Keratinocyte (primary cell): ENCODE results near the gene AASS. TPM values are rescaled to one million over a fixed set of nuclear protein-coding genes. Genes with fewer than 3 reads are reported as not detected.

ENCODE experiments used
- DNase-seq: peaks from one replicate; pipeline ENCODE4 v3.0.0-alpha.2; 2011; ENCODE audit warnings: low read depth, missing footprints, low spot score
- FAIRE-seq: peaks from 2 replicates; lab custom pipeline; 2011; peaks lifted over from hg19 to GRCh38; lab: Jason Lieb, UNC
- H2AFZ ChIP-seq: 2 replicates; pipeline ENCODE4 v1.6.0; 2012; ENCODE audit warnings: low read length, control low read depth, inconsistent platforms; ENCODE audit not compliant: control insufficient read depth
- H3K27ac ChIP-seq: 2 replicates; pipeline ENCODE4 v1.5.1; 2011; ENCODE audit warnings: low read length; ENCODE audit not compliant: control insufficient read depth, insufficient read depth
- H3K27me3 ChIP-seq: 3 replicates; pipeline ENCODE4 v1.6.0; 2011; ENCODE audit warnings: low read length; ENCODE audit not compliant: control insufficient read depth, insufficient read depth; ENCODE audit errors: extremely low read depth
- H3K36me3 ChIP-seq, 2 experiments: 2 replicates in 1 of 2; 3 replicates in 1 of 2; pipeline ENCODE4 v1.5.1; 2011; ENCODE audit warnings: low read length in 2 of 2, mild to moderate bottlenecking in 1 of 2; ENCODE audit not compliant: control insufficient read depth in 2 of 2, insufficient read depth in 2 of 2; ENCODE audit errors: extremely low read depth in 1 of 2
- H3K4me1 ChIP-seq: 3 replicates; pipeline ENCODE4 v1.5.1; 2011; ENCODE audit warnings: low read length; ENCODE audit not compliant: control insufficient read depth, insufficient read depth; ENCODE audit errors: extremely low read depth
- H3K4me2 ChIP-seq: 3 replicates; pipeline ENCODE4 v1.6.0; 2011; ENCODE audit warnings: low read depth, low read length; ENCODE audit not compliant: control insufficient read depth, insufficient read depth; ENCODE audit errors: extremely low read depth
- H3K4me3 ChIP-seq, 3 experiments: fragments of 200-600 bp in 1 of 3; sonication (generic) in 1 of 3; 2 replicates in 2 of 3; 3 replicates in 1 of 3; pipeline ENCODE4 v1.5.1; 2011 to 2016; ENCODE audit warnings: low read length in 3 of 3, mild to moderate bottlenecking in 3 of 3, control low read depth in 2 of 3, inconsistent platforms in 1 of 3, low read depth in 1 of 3, mixed read lengths in 1 of 3, mixed run types in 1 of 3, moderate library complexity in 1 of 3; ENCODE audit not compliant: control insufficient read depth in 2 of 3, insufficient read depth in 2 of 3; ENCODE audit errors: extremely low read depth in 1 of 3
- H3K79me2 ChIP-seq: 2 replicates; pipeline ENCODE4 v1.6.0; 2012; ENCODE audit warnings: low read length; ENCODE audit not compliant: control insufficient read depth, insufficient read depth
- H3K9ac ChIP-seq: 3 replicates; pipeline ENCODE4 v1.6.0; 2011; ENCODE audit warnings: low read length; ENCODE audit not compliant: control insufficient read depth, insufficient read depth; ENCODE audit errors: extremely low read depth
- H3K9me1 ChIP-seq: 3 replicates; pipeline ENCODE4 v1.6.0; 2011; ENCODE audit warnings: low read length; ENCODE audit not compliant: control insufficient read depth, insufficient read depth; ENCODE audit errors: extremely low read depth
- H3K9me3 ChIP-seq: 2 replicates; pipeline ENCODE4 v1.5.1; 2012; ENCODE audit warnings: low read depth, low read length; ENCODE audit not compliant: control insufficient read depth
- H4K20me1 ChIP-seq: 3 replicates; pipeline ENCODE4 v1.6.0; 2011; ENCODE audit warnings: low read length; ENCODE audit not compliant: control insufficient read depth, insufficient read depth; ENCODE audit errors: extremely low read depth
- EZH2 ChIP-seq: IDR thresholded peaks from one replicate; pipeline ENCODE4 v1.6.1; 2012; ENCODE audit warnings: inconsistent platforms, mild to moderate bottlenecking, low read length, moderate library complexity
- dilution Hi-C: fragments of 300-500 bp; cut with MboI; formaldehyde crosslinking; loops from one replicate; pipeline ENCODE4 v1.7.0; 2020; ENCODE audit warnings: low sequenced_read_pairs; ENCODE audit not compliant: extremely low pct_ligation_motif_present
- polyA plus RNA-seq, 5 experiments: library from polyadenylated mRNA; depleted of rRNA in 3 of 5; stranded (reverse) in 3 of 5; stranded (forward) in 1 of 5; unstranded in 1 of 5; fragments of >200 nt; gene quantifications; 1 replicate in 1 of 5; 2 replicates in 3 of 5; 3 replicates in 1 of 5; pipeline versions ENCODE4 v1.2.1 to v1.2.3, GENCODE V29; 2011 to 2012; ENCODE audit warnings: missing spikeins in 2 of 5, low read depth in 1 of 5, low replicate concordance in 1 of 5
- TF ChIP-seq, protein P1 (sequence below), 3 experiments: IDR thresholded peaks in 1 of 3; conservative IDR thresholded peaks in 1 of 3; optimal IDR thresholded peaks in 1 of 3; 2 replicates in 2 of 3; 3 replicates in 1 of 3; pipeline versions ENCODE3 to v1.5.1; 2011; ENCODE audit warnings: low read length in 3 of 3, mild to moderate bottlenecking in 3 of 3, moderate library complexity in 2 of 3, control low read depth in 1 of 3, inconsistent platforms in 1 of 3; ENCODE audit not compliant: insufficient read depth in 2 of 3; ENCODE audit errors: extremely low read depth in 1 of 3

Gene AASS
- polyA plus RNA-seq, 1 donor (not counting 4 experiments of a cell fraction or from before 2014, with no cell fraction given) = 10.3 TPM

DNA sequence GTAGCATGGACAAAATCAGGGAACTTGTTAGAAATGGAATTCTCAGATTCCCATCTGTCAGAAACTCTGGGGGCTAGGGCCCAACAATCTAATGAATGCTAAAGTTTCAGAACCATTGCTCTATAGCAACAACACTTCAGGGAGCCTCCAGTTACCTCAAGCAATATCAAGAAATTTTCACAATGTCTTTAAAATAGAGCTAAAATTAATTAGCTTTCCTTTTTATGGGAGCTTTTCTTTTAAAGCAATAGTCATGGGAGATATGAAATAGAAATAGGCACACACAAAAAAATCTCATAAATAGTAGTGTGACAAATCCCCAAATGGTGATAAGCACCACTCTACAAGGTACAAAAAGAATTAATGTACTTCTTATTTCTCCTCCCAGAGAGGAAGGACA, 80.9 kb downstream of the AASS start:
- TF ChIP-seq, protein P1, sequence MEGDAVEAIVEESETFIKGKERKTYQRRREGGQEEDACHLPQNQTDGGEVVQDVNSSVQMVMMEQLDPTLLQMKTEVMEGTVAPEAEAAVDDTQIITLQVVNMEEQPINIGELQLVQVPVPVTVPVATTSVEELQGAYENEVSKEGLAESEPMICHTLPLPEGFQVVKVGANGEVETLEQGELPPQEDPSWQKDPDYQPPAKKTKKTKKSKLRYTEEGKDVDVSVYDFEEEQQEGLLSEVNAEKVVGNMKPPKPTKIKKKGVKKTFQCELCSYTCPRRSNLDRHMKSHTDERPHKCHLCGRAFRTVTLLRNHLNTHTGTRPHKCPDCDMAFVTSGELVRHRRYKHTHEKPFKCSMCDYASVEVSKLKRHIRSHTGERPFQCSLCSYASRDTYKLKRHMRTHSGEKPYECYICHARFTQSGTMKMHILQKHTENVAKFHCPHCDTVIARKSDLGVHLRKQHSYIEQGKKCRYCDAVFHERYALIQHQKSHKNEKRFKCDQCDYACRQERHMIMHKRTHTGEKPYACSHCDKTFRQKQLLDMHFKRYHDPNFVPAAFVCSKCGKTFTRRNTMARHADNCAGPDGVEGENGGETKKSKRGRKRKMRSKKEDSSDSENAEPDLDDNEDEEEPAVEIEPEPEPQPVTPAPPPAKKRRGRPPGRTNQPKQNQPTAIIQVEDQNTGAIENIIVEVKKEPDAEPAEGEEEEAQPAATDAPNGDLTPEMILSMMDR (optimal IDR thresholded peaks at IDR 0.05 in 1 of 3, IDR thresholded peaks at IDR 0.05 in 1 of 3, conservative IDR thresholded peaks at IDR 0.05 in 1 of 3; ENCODE audit: extremely low read depth in 1 of 3, insufficient read depth in 2 of 3, low read length in 3 of 3) = no peak
- TF ChIP-seq EZH2 = no peak
- H3K9ac ChIP-seq = no peak overlapping the region
- no peaks in the 10 kb centered on the region for H3K27me3 ChIP-seq
- FAIRE-seq (no peak), DNase-seq (no peak)
- H3K4me1 ChIP-seq = no peaks in the 10 kb centered on the region
- H3K9me3 ChIP-seq = no peaks in the 10 kb centered on the region
- H3K79me2 ChIP-seq = no peaks in the 10 kb centered on the region
- no peak overlapping the region for H3K4me2 ChIP-seq
- dilution Hi-C loops = no loop called here
- peaks cover 0 to 6% of the 10 kb centered on the region in 2 experiments for H3K36me3 ChIP-seq
- no peak overlapping the region for H3K4me3 ChIP-seq
- no peak overlapping the region for H2AFZ ChIP-seq
- no peak overlapping the region for H3K27ac ChIP-seq
- no peaks in the 10 kb centered on the region for H4K20me1 ChIP-seq
- H3K9me1 ChIP-seq = no peaks in the 10 kb centered on the region

DNA sequence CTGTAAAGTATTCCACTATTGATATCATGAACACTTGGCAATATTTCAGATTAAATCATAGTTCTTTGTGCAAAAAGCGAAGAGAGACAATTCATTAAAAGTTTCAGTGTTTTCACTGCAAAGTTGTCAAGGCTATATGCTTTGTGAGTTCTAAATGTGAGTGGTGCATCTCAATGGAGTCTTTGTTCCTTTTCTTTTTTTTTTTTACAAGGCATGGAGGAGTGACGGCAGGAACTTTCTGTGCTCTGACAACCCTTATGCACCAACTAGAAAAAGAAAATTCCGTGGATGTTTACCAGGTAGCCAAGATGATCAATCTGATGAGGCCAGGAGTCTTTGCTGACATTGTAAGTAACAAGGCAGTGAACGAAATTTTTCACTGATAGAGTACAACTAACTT, 84.5 kb downstream of the AASS start:
- DNase-seq = no peak
- Histone ChIP-seq H3K27ac (no peak overlapping the region), H3K9ac (no peak overlapping the region), H3K4me2 (no peak overlapping the region), H2AFZ (no peak overlapping the region), H3K79me2 (no peaks in the 10 kb centered on the region), H4K20me1 (no peaks in the 10 kb centered on the region), H3K9me3 (no peaks in the 10 kb centered on the region), H3K27me3 (no peaks in the 10 kb centered on the region), H3K4me3 (no peak overlapping the region), H3K9me1 (no peaks in the 10 kb centered on the region), H3K36me3 (peaks cover 0 to 6% of the 10 kb centered on the region in 2 experiments), H3K4me1 (no peaks in the 10 kb centered on the region)
- TF ChIP-seq, protein P1 (optimal IDR thresholded peaks at IDR 0.05 in 1 of 3, IDR thresholded peaks at IDR 0.05 in 1 of 3, conservative IDR thresholded peaks at IDR 0.05 in 1 of 3; ENCODE audit: extremely low read depth in 1 of 3, insufficient read depth in 2 of 3, low read length in 3 of 3) = no peak
- TF ChIP-seq EZH2 = no peak
- dilution Hi-C loops = no loop called here
- no peak for FAIRE-seq
